Spleen (tissue), 11 donors: ENCODE results near the gene CNPY1. TPM values are rescaled to one million over a fixed set of nuclear protein-coding genes. Genes with fewer than 3 reads are reported as not detected.
A peak's percentile ranks its signal among the peaks of the same experiment; 100 is the strongest.

Source experiments
- DNase-seq: peaks from one replicate; pipeline ENCODE4 v3.0.0-alpha.2; 2020
- H3K27ac ChIP-seq, 8 donors: fragments of 200-600 bp; sonication (generic) in 7 of 8; 1 replicate in 4 of 8; 2 replicates in 4 of 8; pipeline versions ENCODE4 v1.5.0 to v1.8.0; 2016 to 2021; ENCODE audit warnings: inconsistent platforms in 4 of 8, mild to moderate bottlenecking in 4 of 8, moderate library complexity in 1 of 8
- H3K27me3 ChIP-seq, 7 donors: fragments of 200-600 bp; sonication (generic) in 6 of 7; replicated peaks in 1 of 7; 1 replicate in 4 of 7; 2 replicates in 3 of 7; pipeline versions ENCODE4 v1.5.0 to v1.8.0; 2016 to 2021; ENCODE audit warnings: inconsistent platforms in 3 of 7, mild to moderate bottlenecking in 1 of 7
- H3K36me3 ChIP-seq, 6 donors: fragments of 200-600 bp; sonication (generic) in 5 of 6; 1 replicate in 4 of 6; 2 replicates in 2 of 6; pipeline versions ENCODE4 v1.5.0 to v1.8.0; 2016 to 2021; ENCODE audit warnings: inconsistent platforms in 2 of 6
- H3K4me1 ChIP-seq, 6 donors: fragments of 200-600 bp; sonication (generic) in 5 of 6; 1 replicate in 3 of 6; 2 replicates in 3 of 6; pipeline versions ENCODE4 v1.5.0 to v1.8.0; 2016 to 2021; ENCODE audit warnings: inconsistent platforms in 3 of 6
- H3K4me3 ChIP-seq, 8 donors: fragments of 200-600 bp; sonication (generic) in 7 of 8; 1 replicate in 4 of 8; 2 replicates in 4 of 8; pipeline versions ENCODE4 v1.5.0 to v1.8.0; 2016 to 2021; ENCODE audit warnings: inconsistent platforms in 4 of 8, mild to moderate bottlenecking in 4 of 8, moderate library complexity in 2 of 8
- H3K9me3 ChIP-seq, 8 donors: fragments of 200-600 bp; sonication (generic) in 7 of 8; 1 replicate in 4 of 8; 2 replicates in 4 of 8; pipeline versions ENCODE4 v1.5.0 to v1.8.0; 2016 to 2021; ENCODE audit warnings: inconsistent platforms in 4 of 8
- CTCF ChIP-seq, 11 experiments: fragments of 200-600 bp in 7 of 11; fragments of 450-650 bp in 4 of 11; sonication (generic) in 4 of 11; IDR thresholded peaks in 8 of 11; conservative IDR thresholded peaks in 3 of 11; 1 replicate in 7 of 11; 2 replicates in 4 of 11; pipeline versions ENCODE4 v1.4.0 to v1.8.0; 2016 to 2021; ENCODE audit warnings: antibody characterized with exemption in 11 of 11, inconsistent platforms in 4 of 11, mild to moderate bottlenecking in 1 of 11
- POLR2A ChIP-seq, 3 donors: fragments of 450-650 bp; IDR thresholded peaks; one replicate each; pipeline ENCODE4 v1.5.1; 2017; ENCODE audit warnings: antibody characterized with exemption in 3 of 3, mild to moderate bottlenecking in 1 of 3
- POLR2AphosphoS5 ChIP-seq, 3 donors: sonication (generic); formaldehyde crosslinking; IDR thresholded peaks; one replicate each; pipeline ENCODE4 v1.5.1; 2017; ENCODE audit warnings: antibody characterized with exemption in 3 of 3
- WGBS, 5 donors: extraction: QIAGEN DNeasy Blood & Tissue Kit in 3 of 5; methylation state at CpG; one replicate each; pipeline versions ENCODE4 v1.1.5 to v1.1.7; 2013 to 2018; 5-methylcytosine and 5-hydroxymethylcytosine counted together
- intact Hi-C: fragments of 100-400 bp; cut with DNase I; formaldehyde crosslinking; loops from one replicate; pipeline ENCODE4 v1.15.0; 2023; ENCODE audit warnings: low total_unique reads
- polyA plus RNA-seq, 3 donors: library from polyadenylated mRNA; stranded (reverse); fragments of 200-250 nt; gene quantifications; one replicate each; pipeline ENCODE4 v1.2.1, GENCODE V29; 2013
- total RNA-seq, 7 donors: library from RNA; depleted of rRNA in 3 of 7; stranded (reverse); fragments of >200 nt in 3 of 7; fragmentation: NEBNext Ultra II Directional in 4 of 7; extraction: Animal tissue kit (Norgen Biotek cat#: 25700) in 4 of 7; gene quantifications; one replicate each; pipeline versions ENCODE4 v1.1.0 to v1.2.1, GENCODE V29; 2016 to 2021
- donor health status: healthy with polysubstance abuse.
- donor health status: DM: no; HTN: no; CAD: no; lungs with moderate emphysema.
- donor health status: DM: no; HTN: no; CAD: no.
- donor health status: Bipolar disorder and iron deficiency.
- donor health status: healthy.
- donor health status: DM: no; HTN: no; CAD: no.
- donor health status: DM: yes; HTN: yes; CAD: no.

Gene CNPY1
- total and polyA plus RNA-seq, 10 donors: not detected

- no peak overlapping the region for H3K27ac ChIP-seq
- peak; percentile 54 for DNase-seq
- 91 to 95% (median 92%) methylated on average over 12 to 13 of the region's 13 CpGs for WGBS, 5 donors
Observed at GRCh38 chr7:155558961-155559360, 12.6 kb upstream of the CNPY1 start.

GRCh38 chr7:155558351-155558750 is 12.0 kb upstream of the CNPY1 start:
- intact Hi-C loops: no loop called here
- DNase-seq: peak; percentile 24
- no peak overlapping the region for H3K4me3 ChIP-seq
- WGBS, 5 donors: 87 to 94% (median 93%) methylated on average over 8 of the region's 8 CpGs
- H3K4me1 ChIP-seq: no peaks in the 10 kb centered on the region
- no peaks in the 10 kb centered on the region for H3K36me3 ChIP-seq
- H3K27me3 ChIP-seq: peaks cover 0 to 55% (median 0%) of the 10 kb centered on the region in 7 donors
- no peak overlapping the region for H3K27ac ChIP-seq
- H3K9me3 ChIP-seq: peaks cover 0 to 6% (median 0%) of the 10 kb centered on the region in 8 donors
- TF ChIP-seq POLR2A (IDR thresholded peaks at IDR 0.05): no peak

More at GRCh38 chr7:155558961-155559360, 12.6 kb upstream of the CNPY1 start:
- no peaks in the 10 kb centered on the region for H3K4me1 ChIP-seq
- intact Hi-C loops: no loop called here
- peaks cover 0 to 49% (median 0%) of the 10 kb centered on the region in 7 donors for H3K27me3 ChIP-seq
- no peak overlapping the region for H3K4me3 ChIP-seq
- H3K9me3 ChIP-seq: peaks cover 0 to 4% (median 0%) of the 10 kb centered on the region in 8 donors
- H3K36me3 ChIP-seq: no peaks in the 10 kb centered on the region
- TF ChIP-seq POLR2A (IDR thresholded peaks at IDR 0.05): no peak
- no peak for TF ChIP-seq POLR2AphosphoS5 (IDR thresholded peaks at IDR 0.05)
- no peak for TF ChIP-seq CTCF (IDR thresholded peaks at IDR 0.05 in 8 of 11, conservative IDR thresholded peaks at IDR 0.05 in 3 of 11)

DNA sequence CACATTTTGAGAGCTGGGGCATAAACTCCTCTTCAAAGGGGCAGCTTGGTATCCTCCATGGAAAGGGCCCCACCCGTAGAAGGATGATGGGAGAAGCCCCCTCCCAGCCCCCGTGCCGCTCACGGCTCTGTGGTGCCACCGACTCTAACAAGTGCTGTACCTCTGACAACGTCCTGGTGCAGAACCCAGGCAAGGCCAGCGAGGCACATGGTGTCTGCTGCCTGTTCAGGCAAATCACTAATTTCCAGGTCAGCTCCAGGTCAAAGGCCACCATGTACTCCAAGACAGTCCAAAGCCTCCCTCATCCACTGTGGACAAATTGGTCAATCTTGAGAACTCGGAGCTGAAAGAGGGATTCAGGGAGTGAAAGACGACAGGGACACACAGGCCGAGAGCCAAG is 11.4 kb upstream of the CNPY1 start:
- Histone ChIP-seq H3K4me1 (no peaks in the 10 kb centered on the region), H3K27ac (no peak overlapping the region), H3K4me3 (no peak overlapping the region), H3K27me3 (peaks cover 0 to 55% (median 0%) of the 10 kb centered on the region in 7 donors), H3K36me3 (no peaks in the 10 kb centered on the region), H3K9me3 (peaks cover 0 to 6% (median 0%) of the 10 kb centered on the region in 8 donors)
- DNase-seq: peak; percentile 42
- intact Hi-C loops: no loop called here
- TF ChIP-seq CTCF (IDR thresholded peaks at IDR 0.05 in 8 of 11, conservative IDR thresholded peaks at IDR 0.05 in 3 of 11) (no peak), POLR2AphosphoS5 (IDR thresholded peaks at IDR 0.05) (no peak), POLR2A (IDR thresholded peaks at IDR 0.05) (no peak)
- 58 to 90% (median 87%) methylated on average over 3 to 10 of the region's 10 CpGs for WGBS, 5 donors

DNA sequence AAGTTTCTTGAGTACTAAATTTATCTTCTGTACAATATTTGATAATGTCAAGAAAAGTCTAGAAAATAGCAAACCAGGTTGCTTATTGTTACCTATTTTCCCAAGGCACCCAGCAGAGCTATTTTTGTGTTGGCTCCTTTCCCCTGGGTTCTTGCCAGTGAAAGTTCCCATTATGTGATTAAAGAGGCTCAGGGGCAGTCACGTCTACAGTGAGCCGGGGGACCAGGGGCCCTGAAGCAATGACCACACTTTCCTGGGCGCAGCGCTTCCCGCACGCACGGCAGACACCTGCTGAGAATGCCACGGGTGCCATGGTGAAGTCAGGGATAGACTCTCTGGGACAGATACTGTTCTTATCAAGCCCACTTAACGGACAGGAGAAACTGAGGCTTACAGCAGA is 10.4 kb upstream of the CNPY1 start:
- DNase-seq: no peak
- H3K4me1 ChIP-seq: no peaks in the 10 kb centered on the region
- H3K9me3 ChIP-seq: peaks cover 0 to 6% (median 0%) of the 10 kb centered on the region in 8 donors
- 82 to 88% (median 86%) methylated on average over 9 of the region's 9 CpGs for WGBS, 5 donors
- no peaks in the 10 kb centered on the region for H3K36me3 ChIP-seq
- H3K27me3 ChIP-seq: peaks cover 0 to 58% (median 0%) of the 10 kb centered on the region in 7 donors
- no peak overlapping the region for H3K4me3 ChIP-seq
- no peak overlapping the region for H3K27ac ChIP-seq
- TF ChIP-seq POLR2A (IDR thresholded peaks at IDR 0.05) (no peak), CTCF (IDR thresholded peaks at IDR 0.05 in 8 of 11, conservative IDR thresholded peaks at IDR 0.05 in 3 of 11) (no peak), POLR2AphosphoS5 (IDR thresholded peaks at IDR 0.05) (no peak)
- intact Hi-C loops: no loop called here
